G401.6 (cell line): Measurements from ENCODE around the gene LIPT2.

Source experiments
- FAIRE-seq: peaks from 2 replicates; lab custom pipeline; 2012; peaks lifted over from hg19 to GRCh38; lab: Jason Lieb, UNC

LIPT2 gene

GRCh38 chr11:74464746-74465145 is 28.8 kb downstream of the LIPT2 start:
- no peak for FAIRE-seq

GRCh38 chr11:74463216-74463615 is 30.3 kb downstream of the LIPT2 start:
- FAIRE-seq: no peak

GRCh38 chr11:74462631-74463030 is 30.9 kb downstream of the LIPT2 start:
- no peak for FAIRE-seq

- no peak for FAIRE-seq
Observed at GRCh38 chr11:74462009-74462408, 31.5 kb downstream of the LIPT2 start.

GRCh38 chr11:74460481-74461154 is 32.9 kb downstream of the LIPT2 start:
- FAIRE-seq: no peak

GRCh38 chr11:74460065-74460464 is 33.5 kb downstream of the LIPT2 start:
- no peak for FAIRE-seq

GRCh38 chr11:74459584-74459983 is 33.9 kb downstream of the LIPT2 start:
- FAIRE-seq: no peak

GRCh38 chr11:74457356-74457755 is 36.2 kb downstream of the LIPT2 start:
- FAIRE-seq: no peak

GRCh38 chr11:74453373-74453975 is 40.0 kb downstream of the LIPT2 start:
- peak; percentile 54 for FAIRE-seq

- no peak for FAIRE-seq
Observed at GRCh38 chr11:74452366-74452765, 41.2 kb downstream of the LIPT2 start.

- FAIRE-seq: no peak
Observed at GRCh38 chr11:74450318-74450717, 43.2 kb downstream of the LIPT2 start.

GRCh38 chr11:74449369-74449931 is 44.1 kb downstream of the LIPT2 start:
- peak; percentile 90 for FAIRE-seq

- no peak for FAIRE-seq
Observed at GRCh38 chr11:74447720-74448119, 45.8 kb downstream of the LIPT2 start.

GRCh38 chr11:74446532-74446938 is 47.0 kb downstream of the LIPT2 start:
- no peak for FAIRE-seq

- no peak for FAIRE-seq
Observed at GRCh38 chr11:74444173-74444826, 49.2 kb downstream of the LIPT2 start.

GRCh38 chr11:74443071-74443864 is 50.3 kb downstream of the LIPT2 start:
- no peak for FAIRE-seq

- no peak for FAIRE-seq
Observed at GRCh38 chr11:74442636-74443035, 50.9 kb downstream of the LIPT2 start.
